Medulla oblongata (tissue), 1 donor: Measurements from ENCODE around the gene NEK10.

Experiments
- DNase-seq: peaks from one replicate; pipeline ENCODE4 v3.0.0-alpha.2; 2015; ENCODE audit errors: extremely low spot score

The NEK10 gene

GRCh38 chr3:27060336-27060735 is 308.8 kb downstream of the NEK10 start:
- DNase-seq = no peak
